Measurements from ENCODE around the gene INO80D. TPM values are rescaled to one million over a fixed set of nuclear protein-coding genes. Genes with fewer than 3 reads are reported as not detected.

INO80D gene
- total and polyA plus RNA-seq, 2 experiments from 2014 or later, result 2.7 to 6.1 TPM

- H3K4me1 ChIP-seq (ENCODE audit: low read depth), result no peaks in the 10 kb centered on the region
- no peaks in the 10 kb centered on the region for H3K36me3 ChIP-seq
- H3K27me3 ChIP-seq, result no peaks in the 10 kb centered on the region
- no peak for DNase-seq (ENCODE audit: low read depth in 1 of 2, low spot score in 1 of 2)
- H3K4me3 ChIP-seq, result no peak overlapping the region
- no peaks in the 10 kb centered on the region for H3K9me3 ChIP-seq (ENCODE audit: low read depth)
- H3K27ac ChIP-seq, result no peak overlapping the region
- no peak for TF ChIP-seq CTCF (IDR thresholded peaks at IDR 0.05; ENCODE audit: low read depth, low read length)
Measured at GRCh38 chr2:205954707-205955106, 131.3 kb downstream of the INO80D start.

DNA sequence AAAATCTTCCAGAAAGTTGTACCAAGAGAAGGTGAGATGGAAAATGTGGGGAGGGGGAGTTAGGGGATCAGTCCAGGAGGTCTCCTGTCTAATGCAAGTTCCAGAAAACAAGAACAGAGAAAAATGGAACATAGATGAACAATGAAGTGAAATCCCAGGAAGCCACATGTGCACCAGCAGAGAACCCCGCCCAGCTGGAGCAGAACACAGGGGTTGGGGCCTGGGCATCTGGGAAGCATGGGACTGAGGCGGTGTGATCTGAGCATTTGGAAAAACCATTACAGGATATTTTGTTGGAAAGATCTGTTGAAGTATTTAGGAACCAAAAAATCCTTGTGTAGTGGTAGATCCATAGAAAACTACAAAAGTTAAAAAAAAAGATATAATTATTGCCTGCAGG, 133.7 kb downstream of the INO80D start:
- Histone ChIP-seq H3K27me3 (no peaks in the 10 kb centered on the region), H3K4me1 (ENCODE audit: low read depth) (no peaks in the 10 kb centered on the region), H3K9me3 (ENCODE audit: low read depth) (no peaks in the 10 kb centered on the region), H3K36me3 (no peaks in the 10 kb centered on the region), H3K27ac (no peak overlapping the region), H3K4me3 (no peak overlapping the region)
- no peak for DNase-seq (ENCODE audit: low read depth in 1 of 2, low spot score in 1 of 2)
- TF ChIP-seq CTCF (IDR thresholded peaks at IDR 0.05; ENCODE audit: low read depth, low read length), result no peak

GRCh38 chr2:205948883-205949282, 137.1 kb downstream of the INO80D start:
- Histone ChIP-seq H3K27ac (no peak overlapping the region), H3K4me3 (no peak overlapping the region), H3K27me3 (no peaks in the 10 kb centered on the region), H3K4me1 (ENCODE audit: low read depth) (no peaks in the 10 kb centered on the region), H3K9me3 (ENCODE audit: low read depth) (no peaks in the 10 kb centered on the region), H3K36me3 (no peaks in the 10 kb centered on the region)
- no peak for DNase-seq (ENCODE audit: low read depth in 1 of 2, low spot score in 1 of 2)
- no peak for TF ChIP-seq CTCF (IDR thresholded peaks at IDR 0.05; ENCODE audit: low read depth, low read length)

DNA sequence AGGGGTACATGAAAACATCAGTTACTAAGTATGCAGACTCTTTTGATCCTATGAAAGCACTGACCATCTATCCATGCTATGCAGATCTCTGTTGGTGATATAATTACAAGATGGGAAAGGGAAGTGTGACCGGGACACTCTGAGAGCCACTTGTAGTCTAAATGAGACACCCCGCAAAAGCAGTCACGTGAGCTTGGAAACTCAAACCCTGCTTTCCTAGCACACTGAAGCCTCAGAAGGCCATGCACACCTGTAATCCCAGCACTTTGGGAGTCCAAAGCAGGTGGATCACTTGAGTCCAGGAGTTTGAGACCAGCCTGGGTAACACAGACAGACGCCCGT, 137.5 kb downstream of the INO80D start:
- no peak for TF ChIP-seq CTCF (IDR thresholded peaks at IDR 0.05; ENCODE audit: low read depth, low read length)

DNA sequence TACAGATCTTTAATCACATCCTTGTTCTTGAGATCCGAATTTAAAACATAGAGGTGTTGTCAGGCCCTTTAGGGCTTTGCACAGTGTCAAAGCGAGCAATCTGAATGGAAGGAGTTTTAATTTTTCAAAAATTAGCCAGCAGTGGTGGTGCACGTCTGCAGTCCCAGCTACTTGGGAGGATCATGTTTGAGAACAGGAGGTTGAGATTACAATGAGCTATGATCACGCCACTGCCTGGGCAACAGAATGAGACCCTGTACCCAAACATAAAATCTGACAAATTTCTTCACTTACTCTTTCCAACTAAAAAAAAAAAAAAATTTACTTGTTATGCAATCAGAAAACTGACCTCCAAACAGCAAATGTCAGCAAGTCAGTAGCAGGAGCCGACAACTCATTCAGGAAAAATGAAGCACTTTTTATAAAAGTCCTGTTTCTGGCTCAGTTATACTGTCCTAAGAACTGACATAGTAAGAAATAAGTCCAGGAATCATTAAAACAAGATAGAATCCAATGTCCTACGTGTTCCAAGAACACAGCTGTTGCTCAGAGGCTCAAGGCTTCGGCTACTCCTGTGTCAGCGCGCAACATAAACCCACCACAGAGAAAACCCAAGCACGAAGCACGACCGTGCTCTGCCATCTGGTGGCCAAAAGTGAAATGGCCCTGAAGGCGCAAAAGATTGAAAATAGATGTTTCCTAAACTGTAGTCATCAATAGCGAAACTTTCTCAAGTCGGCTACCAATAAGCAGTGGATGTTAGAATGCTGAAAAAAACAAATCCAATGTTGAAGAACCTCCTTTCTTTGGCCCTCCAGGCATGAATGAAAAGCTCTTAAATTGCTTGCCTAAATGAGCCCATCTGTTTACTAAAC, 138.1 kb downstream of the INO80D start:
- Histone ChIP-seq H3K4me1 (ENCODE audit: low read depth) (no peaks in the 10 kb centered on the region), H3K4me3 (no peak overlapping the region), H3K27me3 (no peaks in the 10 kb centered on the region), H3K36me3 (no peaks in the 10 kb centered on the region), H3K27ac (no peak overlapping the region), H3K9me3 (ENCODE audit: low read depth) (no peaks in the 10 kb centered on the region)
- peak; percentile 95 for TF ChIP-seq CTCF (IDR thresholded peaks at IDR 0.05; ENCODE audit: low read depth, low read length)
- DNase-seq (ENCODE audit: low read depth in 1 of 2, low spot score in 1 of 2), result peak; percentile 78 to 87

More for the DNA sequence above, 137.5 kb downstream of the INO80D start:
- H3K27ac ChIP-seq, result no peak overlapping the region
- no peaks in the 10 kb centered on the region for H3K4me1 ChIP-seq (ENCODE audit: low read depth)
- H3K9me3 ChIP-seq (ENCODE audit: low read depth), result no peaks in the 10 kb centered on the region
- H3K36me3 ChIP-seq, result no peaks in the 10 kb centered on the region
- H3K27me3 ChIP-seq, result no peaks in the 10 kb centered on the region
- no peak for DNase-seq (ENCODE audit: low read depth in 1 of 2, low spot score in 1 of 2)
- no peak overlapping the region for H3K4me3 ChIP-seq
